Measurements from ENCODE around the gene EPHB1.

EPHB1 gene

GRCh38 chr3:134952371-134952770 lies 157.3 kb downstream of the EPHB1 start:
- Histone ChIP-seq H3F3A (ENCODE audit: insufficient read depth, low read length) (no peaks in the 10 kb centered on the region), H3K4me2 (ENCODE audit: low read length) (no peak overlapping the region), H2AFZ (ENCODE audit: low read length) (no peak overlapping the region), H3K36me3 (ENCODE audit: insufficient read depth, low read length) (no peaks in the 10 kb centered on the region), H3K4me1 (ENCODE audit: insufficient read depth, low read length, severe bottlenecking) (no peaks in the 10 kb centered on the region), H3K9ac (ENCODE audit: low read length) (no peak overlapping the region), H3K79me2 (ENCODE audit: insufficient read depth, low read length) (no peaks in the 10 kb centered on the region), H3K27me3 (ENCODE audit: insufficient read depth, low read length) (no peaks in the 10 kb centered on the region), H3K9me3 (ENCODE audit: low read length) (no peaks in the 10 kb centered on the region), H4K20me1 (ENCODE audit: insufficient read depth, low read length) (no peaks in the 10 kb centered on the region), H3K9me2 (ENCODE audit: low read depth, low read length) (no peaks in the 10 kb centered on the region), H3K4me3 (ENCODE audit: low read depth, low read length, poor library complexity, severe bottlenecking) (no peak overlapping the region), H3K27ac (ENCODE audit: low read depth, low read length, poor library complexity, severe bottlenecking) (no peak overlapping the region)
- no peak for TF ChIP-seq EZH2 (IDR thresholded peaks at IDR 0.05; ENCODE audit: borderline replicate concordance, low read length)
- no peak for TF ChIP-seq CTCF (IDR thresholded peaks at IDR 0.05; ENCODE audit: low read length)

- Histone ChIP-seq H3K9me2 (ENCODE audit: low read depth, low read length) (no peaks in the 10 kb centered on the region), H3K27me3 (ENCODE audit: insufficient read depth, low read length) (no peaks in the 10 kb centered on the region), H3K79me2 (ENCODE audit: insufficient read depth, low read length) (no peaks in the 10 kb centered on the region), H3K4me3 (ENCODE audit: low read depth, low read length, poor library complexity, severe bottlenecking) (no peak overlapping the region), H3K9me3 (ENCODE audit: low read length) (no peaks in the 10 kb centered on the region), H3K9ac (ENCODE audit: low read length) (no peak overlapping the region), H3K27ac (ENCODE audit: low read depth, low read length, poor library complexity, severe bottlenecking) (no peak overlapping the region), H4K20me1 (ENCODE audit: insufficient read depth, low read length) (no peaks in the 10 kb centered on the region), H3K4me2 (ENCODE audit: low read length) (no peak overlapping the region), H3K4me1 (ENCODE audit: insufficient read depth, low read length, severe bottlenecking) (no peaks in the 10 kb centered on the region), H3K36me3 (ENCODE audit: insufficient read depth, low read length) (no peaks in the 10 kb centered on the region), H3F3A (ENCODE audit: insufficient read depth, low read length) (no peaks in the 10 kb centered on the region), H2AFZ (ENCODE audit: low read length) (no peak overlapping the region)
- TF ChIP-seq EZH2 (IDR thresholded peaks at IDR 0.05; ENCODE audit: borderline replicate concordance, low read length) (no peak), CTCF (IDR thresholded peaks at IDR 0.05; ENCODE audit: low read length) (no peak)
Measured at GRCh38 chr3:134955874-134956273, 160.8 kb downstream of the EPHB1 start.

DNA sequence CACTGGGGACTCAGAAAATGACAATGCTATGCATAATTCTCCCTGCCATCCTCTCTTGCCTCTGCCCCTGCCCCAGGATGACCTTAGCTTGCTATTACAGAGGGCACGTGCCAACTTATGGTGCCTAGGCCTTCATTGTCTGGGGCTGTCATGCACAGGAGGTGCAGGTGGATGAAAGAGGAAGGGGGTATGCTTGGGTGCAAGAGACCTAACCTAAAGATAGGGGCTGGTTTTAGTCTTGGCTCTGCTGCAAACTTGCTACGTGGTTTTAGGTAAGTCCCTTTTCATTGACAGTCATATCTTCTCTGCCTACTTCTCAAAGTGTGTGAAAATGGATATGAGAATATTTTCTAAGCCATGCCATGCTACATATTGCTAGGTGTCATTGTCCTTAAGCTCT lies 161.3 kb downstream of the EPHB1 start:
- no peak overlapping the region for H3K4me3 ChIP-seq (ENCODE audit: low read depth, low read length, poor library complexity, severe bottlenecking)
- H3K36me3 ChIP-seq (ENCODE audit: insufficient read depth, low read length) = no peaks in the 10 kb centered on the region
- TF ChIP-seq CTCF (IDR thresholded peaks at IDR 0.05; ENCODE audit: low read length) (no peak), EZH2 (IDR thresholded peaks at IDR 0.05; ENCODE audit: borderline replicate concordance, low read length) (no peak)
- H4K20me1 ChIP-seq (ENCODE audit: insufficient read depth, low read length) = no peaks in the 10 kb centered on the region
- H3K4me1 ChIP-seq (ENCODE audit: insufficient read depth, low read length, severe bottlenecking) = no peaks in the 10 kb centered on the region
- no peak overlapping the region for H2AFZ ChIP-seq (ENCODE audit: low read length)
- no peak overlapping the region for H3K4me2 ChIP-seq (ENCODE audit: low read length)
- no peak overlapping the region for H3K9ac ChIP-seq (ENCODE audit: low read length)
- H3K27ac ChIP-seq (ENCODE audit: low read depth, low read length, poor library complexity, severe bottlenecking) = no peak overlapping the region
- no peaks in the 10 kb centered on the region for H3K27me3 ChIP-seq (ENCODE audit: insufficient read depth, low read length)
- no peaks in the 10 kb centered on the region for H3K9me3 ChIP-seq (ENCODE audit: low read length)
- H3K9me2 ChIP-seq (ENCODE audit: low read depth, low read length) = no peaks in the 10 kb centered on the region
- no peaks in the 10 kb centered on the region for H3K79me2 ChIP-seq (ENCODE audit: insufficient read depth, low read length)
- no peaks in the 10 kb centered on the region for H3F3A ChIP-seq (ENCODE audit: insufficient read depth, low read length)
